Middle frontal gyrus (tissue), 1 donor: ENCODE data around the gene RNF166.

Experiments used
- DNase-seq: peaks from one replicate; pipeline ENCODE4 v3.0.0-alpha.2; 2015; ENCODE audit warnings: low spot score; ENCODE audit errors: extremely low spot score

The RNF166 gene

DNA sequence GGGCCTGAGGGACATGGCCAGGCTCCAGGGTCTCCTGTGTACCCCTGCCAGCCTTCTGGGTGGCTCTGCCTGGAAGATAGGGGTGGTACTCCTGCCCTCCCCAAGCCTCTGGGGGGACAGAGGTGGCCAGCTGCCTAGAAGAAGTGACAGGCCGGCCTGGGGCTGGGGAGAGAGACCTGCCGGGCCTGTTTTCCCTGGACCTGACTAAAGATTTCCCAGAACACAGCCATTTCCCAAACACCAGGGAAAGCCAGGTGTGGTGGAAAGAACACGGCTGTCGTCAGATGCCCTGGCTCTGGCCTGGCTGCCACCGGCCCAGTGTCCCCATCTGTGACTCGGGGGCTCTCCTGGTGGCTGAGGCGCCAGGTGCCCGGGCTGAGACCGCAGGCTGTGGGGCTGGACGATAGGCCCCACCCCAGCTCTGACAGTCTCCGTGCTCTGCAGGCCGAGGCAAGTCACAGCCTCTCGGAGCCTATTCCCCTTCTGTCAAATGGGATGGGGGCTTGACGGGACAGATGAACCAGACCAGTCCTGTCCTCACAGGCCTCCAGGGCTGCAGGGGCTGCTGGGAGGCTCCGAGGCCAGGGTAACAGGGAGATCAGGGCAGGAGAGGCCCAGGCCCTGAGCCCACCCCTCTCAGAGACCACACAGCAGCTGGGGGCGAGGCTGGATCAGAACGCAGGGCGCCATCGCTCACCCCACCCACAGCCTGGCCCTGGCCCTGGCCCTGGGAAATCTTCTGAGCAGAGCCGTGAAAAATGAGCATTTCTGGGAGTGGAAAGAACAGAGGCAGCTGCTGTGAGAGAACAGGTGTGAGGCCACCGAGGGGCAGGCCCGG lies 33.1 kb upstream of the RNF166 start:
- DNase-seq: no peak

- no peak for DNase-seq
Observed at GRCh38 chr16:88738151-88739084, 32.2 kb upstream of the RNF166 start.

DNA sequence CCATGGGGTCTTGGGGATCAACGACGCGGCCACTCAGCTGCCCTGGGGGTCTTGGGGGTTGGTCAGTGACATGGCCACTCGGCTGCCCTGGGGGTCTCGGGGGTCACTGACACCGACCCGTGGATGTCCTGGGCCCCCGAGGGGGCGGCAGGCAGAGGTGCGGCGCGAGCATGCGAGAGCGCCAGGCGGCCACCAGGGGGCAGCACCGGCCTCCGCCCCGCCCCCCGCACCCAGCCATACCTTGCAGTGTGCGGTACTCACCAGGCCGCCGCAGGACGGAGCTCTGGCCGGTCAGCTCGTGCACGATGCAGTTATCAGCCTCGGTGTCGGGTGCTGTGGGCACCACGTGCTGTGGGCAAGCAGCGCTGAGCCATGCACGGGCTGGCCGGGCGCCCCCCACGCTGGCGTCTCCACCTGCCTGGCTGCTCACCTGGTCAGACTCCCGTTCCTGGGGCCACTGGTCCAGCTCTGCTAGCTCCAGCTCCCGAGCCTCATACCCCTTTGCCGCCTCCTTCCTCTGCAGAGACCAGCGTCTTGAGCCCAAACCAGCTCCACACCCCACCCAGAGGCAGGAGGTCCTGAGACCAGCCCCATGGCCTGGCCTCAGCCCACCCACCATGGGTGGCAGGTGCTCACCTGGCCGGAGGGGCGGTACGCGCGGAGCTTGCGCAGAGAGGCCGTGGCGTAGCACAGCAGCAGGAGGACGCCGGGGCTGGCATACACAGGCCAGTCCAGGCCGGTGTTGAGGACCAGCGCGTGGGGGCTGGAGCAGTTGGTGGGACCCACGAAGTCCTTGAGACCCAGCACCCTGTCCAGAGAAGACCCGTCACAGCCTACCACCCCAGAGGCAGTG lies 31.3 kb upstream of the RNF166 start:
- DNase-seq: no peak

DNA sequence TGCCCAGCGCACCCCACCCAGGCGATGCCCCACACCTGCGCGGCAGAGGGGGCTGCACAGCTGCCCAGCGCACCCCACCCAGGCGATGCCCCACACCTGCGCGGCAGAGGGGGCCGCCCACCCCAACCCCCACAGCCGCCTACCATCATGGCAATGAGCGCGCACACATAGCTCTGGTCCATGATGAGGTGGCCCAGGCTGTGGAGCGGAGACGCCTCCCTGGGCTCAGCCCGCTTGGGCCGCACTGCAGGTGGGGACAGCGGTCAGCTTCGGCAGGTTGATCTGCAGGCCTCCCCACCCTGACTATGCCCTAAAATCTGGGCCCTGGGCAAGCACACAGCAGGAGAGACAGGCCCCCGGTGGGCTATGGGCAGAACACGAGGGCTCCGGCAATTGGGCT lies 30.3 kb upstream of the RNF166 start:
- DNase-seq: no peak

GRCh38 chr16:88736088-88736487 lies 29.9 kb upstream of the RNF166 start:
- no peak for DNase-seq

- DNase-seq: no peak
Observed at GRCh38 chr16:88735616-88736015, 29.4 kb upstream of the RNF166 start.

- no peak for DNase-seq
Observed at GRCh38 chr16:88735121-88735520, 28.9 kb upstream of the RNF166 start.

GRCh38 chr16:88734361-88734728 lies 28.1 kb upstream of the RNF166 start:
- no peak for DNase-seq

- no peak for DNase-seq
Observed at GRCh38 chr16:88733630-88734360, 27.6 kb upstream of the RNF166 start.

- DNase-seq: no peak
Observed at GRCh38 chr16:88732961-88733294, 26.7 kb upstream of the RNF166 start.

DNA sequence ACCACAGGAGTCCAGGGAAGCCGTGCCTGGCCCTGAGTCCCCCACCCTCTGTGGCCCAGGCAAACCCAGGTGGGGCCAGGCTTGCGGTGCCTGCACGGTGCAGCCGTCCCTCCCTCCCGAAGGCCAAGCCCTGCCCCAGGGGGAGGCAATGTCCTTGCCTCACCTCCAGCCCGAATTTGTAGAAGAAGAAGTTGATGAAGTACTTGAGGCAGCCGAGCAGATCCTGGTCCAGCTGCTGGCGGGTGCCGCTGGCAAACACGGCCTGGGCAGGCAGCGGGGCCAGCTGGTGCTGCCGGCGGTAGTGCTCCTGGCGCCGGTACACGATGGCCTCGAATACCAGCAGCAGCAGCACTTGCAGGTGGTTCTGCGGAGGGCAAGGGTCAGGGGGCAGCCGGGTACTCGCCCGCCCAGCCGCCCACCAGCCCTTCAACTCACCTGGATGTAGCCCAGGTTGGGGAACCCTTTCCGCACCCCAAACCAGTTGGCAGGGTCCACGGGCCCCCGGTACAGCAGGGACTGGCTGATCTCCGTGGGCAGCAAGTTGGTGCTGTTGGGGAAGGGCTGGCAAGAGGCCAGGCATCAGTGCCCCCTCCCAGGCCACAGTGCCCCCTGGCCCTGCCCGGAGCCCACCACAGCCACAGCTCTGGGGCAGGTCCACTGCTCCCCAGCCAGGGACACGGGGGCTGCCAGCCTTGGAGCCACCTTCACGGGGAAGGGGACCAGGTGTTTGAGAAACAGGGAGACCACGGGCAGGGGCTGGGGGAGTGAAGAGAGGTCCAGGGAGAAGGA lies 26.2 kb upstream of the RNF166 start:
- DNase-seq: no peak

DNA sequence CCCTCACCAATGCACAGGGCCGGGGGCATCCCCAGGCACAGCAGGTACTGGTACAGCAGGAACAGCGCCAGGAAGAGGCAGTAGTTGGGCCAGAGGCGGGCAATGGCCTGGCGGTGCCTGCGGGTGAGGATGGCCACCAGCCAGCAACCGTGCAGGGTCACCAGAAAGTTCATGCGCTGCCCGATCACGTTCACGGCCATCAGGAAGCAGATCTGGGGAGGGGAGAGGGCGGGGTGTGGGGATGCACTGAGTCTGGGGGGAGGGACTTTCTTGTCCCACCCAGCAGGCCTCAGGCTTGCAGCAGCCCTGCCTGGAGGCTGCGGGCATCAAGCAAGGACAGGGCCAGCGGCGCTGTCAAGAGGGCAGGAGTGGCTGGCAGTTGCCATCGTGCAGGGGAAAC lies 25.5 kb upstream of the RNF166 start:
- DNase-seq: no peak

DNA sequence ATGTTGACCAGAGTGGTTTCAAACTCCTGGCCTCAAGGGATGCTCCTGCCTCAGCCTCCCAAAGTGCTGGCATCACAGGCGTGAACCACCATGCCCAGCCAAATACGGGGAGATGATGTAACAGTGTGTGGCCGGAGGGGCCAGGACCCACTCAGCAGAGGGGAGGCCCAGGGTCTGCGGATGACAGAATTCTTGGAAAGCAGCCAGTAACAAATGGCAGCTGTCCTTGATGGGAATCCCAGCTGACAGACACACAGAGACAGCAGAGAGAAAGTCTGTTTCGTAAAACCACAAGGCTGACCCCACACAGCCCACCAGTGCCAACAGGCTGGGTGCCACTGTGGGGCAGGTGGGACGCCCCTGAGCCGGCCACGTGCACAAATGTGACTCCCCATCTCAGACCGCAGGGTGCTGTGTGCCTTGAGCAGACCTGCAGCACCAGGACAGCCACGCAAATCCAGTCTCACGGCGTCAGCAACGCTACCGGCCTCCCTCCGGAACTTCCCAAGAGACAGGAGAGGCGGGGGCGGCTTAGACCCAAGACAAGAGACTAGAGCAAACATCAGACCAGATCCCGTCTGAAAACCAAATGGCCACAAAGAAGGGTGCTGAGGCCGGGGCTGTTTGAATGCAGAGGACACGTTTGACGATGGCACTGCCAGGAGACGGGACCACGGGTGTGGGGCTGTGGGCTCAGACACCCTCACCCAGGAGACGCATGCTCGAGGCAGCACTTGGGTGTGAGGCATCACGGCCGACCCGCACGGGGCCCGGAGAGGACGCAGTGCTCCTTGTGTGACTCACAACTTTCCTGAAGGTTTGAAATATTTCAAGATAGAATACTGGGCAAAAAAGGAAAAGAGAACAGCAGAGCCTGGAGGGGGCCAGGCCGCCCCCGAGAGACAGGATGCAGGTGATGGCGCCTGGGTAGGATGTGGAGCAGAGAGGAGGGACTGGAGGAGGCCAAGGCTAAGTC lies 24.7 kb upstream of the RNF166 start:
- no peak for DNase-seq

- DNase-seq: no peak
Observed at GRCh38 chr16:88727871-88728270, 21.7 kb upstream of the RNF166 start.

- no peak for DNase-seq
Observed at GRCh38 chr16:88726981-88727380, 20.8 kb upstream of the RNF166 start.

DNA sequence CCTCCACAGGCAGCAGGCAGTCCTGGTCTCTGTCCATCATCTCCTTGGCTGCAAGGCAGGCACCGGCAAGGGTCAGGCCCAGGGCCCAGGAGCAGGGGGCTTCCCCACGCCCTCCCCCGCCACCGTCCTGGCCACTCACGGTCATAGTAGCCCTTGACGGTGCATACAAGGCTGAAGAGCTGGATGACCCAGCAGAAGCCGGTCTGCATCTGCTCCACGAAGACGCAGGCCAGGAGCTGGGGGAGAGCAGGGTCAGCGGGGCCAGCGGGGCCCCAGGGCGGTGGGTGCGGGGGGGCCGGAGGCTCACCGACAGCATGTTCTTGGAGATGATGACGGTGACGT lies 20.2 kb upstream of the RNF166 start:
- no peak for DNase-seq

- DNase-seq: no peak
Observed at GRCh38 chr16:88725609-88726407, 19.6 kb upstream of the RNF166 start.

DNA sequence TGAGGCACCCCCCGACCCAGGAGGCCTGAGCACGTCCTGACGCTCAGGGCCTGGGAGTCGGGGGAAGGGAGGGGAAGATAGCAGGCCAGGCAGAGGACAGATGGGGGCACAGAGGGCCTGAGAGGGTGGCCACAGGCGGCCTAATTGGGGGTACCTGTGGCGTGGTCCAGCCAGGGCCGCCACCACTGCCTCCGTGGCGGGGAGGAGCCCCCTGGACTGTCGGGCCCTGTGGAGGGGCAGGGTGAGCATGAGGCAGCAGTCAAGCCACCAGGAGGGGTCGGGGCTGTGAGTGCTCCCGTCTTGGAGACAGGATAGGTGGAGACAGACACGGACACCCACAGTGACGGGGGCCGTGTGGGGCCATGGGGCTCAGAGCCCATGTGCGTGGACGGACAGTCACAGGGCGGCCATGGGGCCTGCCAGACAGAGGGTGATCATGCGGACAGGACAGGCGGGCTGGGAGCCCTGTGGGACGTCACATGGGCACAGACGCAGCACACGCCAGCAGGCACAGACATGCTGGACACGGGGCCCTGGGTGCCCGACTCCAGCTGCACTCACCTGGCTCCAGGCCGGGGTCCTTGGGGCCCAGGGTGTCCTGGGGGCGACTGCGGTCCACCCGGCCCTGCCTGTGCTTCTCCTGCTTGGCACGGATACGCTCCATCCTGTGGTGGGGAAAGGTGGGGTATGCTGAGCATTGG lies 18.8 kb upstream of the RNF166 start:
- no peak for DNase-seq
